GM23248 (cell line): ENCODE data around the gene DGKG.

Experiments
- EZH2 ChIP-seq: fragments of 200-600 bp; sonication (generic); IDR thresholded peaks from 2 replicates; pipeline ENCODE4 v1.6.1; 2018; ENCODE audit warnings: antibody characterized with exemption, mild to moderate bottlenecking; ENCODE audit not compliant: insufficient read depth, poor library complexity, severe bottlenecking
- EZH2phosphoT487 ChIP-seq: fragments of 200-600 bp; sonication (generic); IDR thresholded peaks from 2 replicates; pipeline ENCODE4 v1.6.1; 2018; ENCODE audit warnings: antibody characterized with exemption, moderate library complexity, mild to moderate bottlenecking, low read depth; ENCODE audit not compliant: insufficient read depth

- no peak for TF ChIP-seq EZH2
- TF ChIP-seq EZH2phosphoT487, result no peak
Observed at GRCh38 chr3:186234152-186234551, 127.9 kb downstream of the DGKG start.
